ENCODE data around the gene GFM1.

GFM1 gene

GRCh38 chr3:158728851-158729250 lies 84.5 kb downstream of the GFM1 start:
- no peak for DNase-seq

- no peak for DNase-seq
Measured at GRCh38 chr3:158731486-158731885, 87.2 kb downstream of the GFM1 start.

- DNase-seq = no peak
Measured at GRCh38 chr3:158731938-158732855, 87.9 kb downstream of the GFM1 start, which contains the start of gene RARRES1. Gene RARRES1 (minus strand): TSS chr3:158732457. CDS start chr3:158732415, 42 bp downstream.

- no peak for DNase-seq
Measured at GRCh38 chr3:158732856-158733200, 88.5 kb downstream of the GFM1 start.

- no peak for DNase-seq
Measured at GRCh38 chr3:158733656-158734055, 89.3 kb downstream of the GFM1 start.

- no peak for DNase-seq
Measured at GRCh38 chr3:158735296-158736033, 91.1 kb downstream of the GFM1 start.

- DNase-seq = no peak
Measured at GRCh38 chr3:158737410-158737809, 93.1 kb downstream of the GFM1 start.

GRCh38 chr3:158737976-158738615 lies 93.8 kb downstream of the GFM1 start:
- no peak for DNase-seq

GRCh38 chr3:158738653-158739052 lies 94.3 kb downstream of the GFM1 start:
- no peak for DNase-seq

- DNase-seq = no peak
Measured at GRCh38 chr3:158739078-158739477, 94.8 kb downstream of the GFM1 start.

GRCh38 chr3:158739661-158740060 lies 95.3 kb downstream of the GFM1 start:
- DNase-seq = no peak

Measured in activated CD4-positive, alpha-beta T cell treated with anti-CD3 and anti-CD28 coated beads, Interleukin-2, amount 50 U/mL, for 4 hours (primary cell).